ENCODE results near the gene CDK5RAP3.

Gene CDK5RAP3

DNA sequence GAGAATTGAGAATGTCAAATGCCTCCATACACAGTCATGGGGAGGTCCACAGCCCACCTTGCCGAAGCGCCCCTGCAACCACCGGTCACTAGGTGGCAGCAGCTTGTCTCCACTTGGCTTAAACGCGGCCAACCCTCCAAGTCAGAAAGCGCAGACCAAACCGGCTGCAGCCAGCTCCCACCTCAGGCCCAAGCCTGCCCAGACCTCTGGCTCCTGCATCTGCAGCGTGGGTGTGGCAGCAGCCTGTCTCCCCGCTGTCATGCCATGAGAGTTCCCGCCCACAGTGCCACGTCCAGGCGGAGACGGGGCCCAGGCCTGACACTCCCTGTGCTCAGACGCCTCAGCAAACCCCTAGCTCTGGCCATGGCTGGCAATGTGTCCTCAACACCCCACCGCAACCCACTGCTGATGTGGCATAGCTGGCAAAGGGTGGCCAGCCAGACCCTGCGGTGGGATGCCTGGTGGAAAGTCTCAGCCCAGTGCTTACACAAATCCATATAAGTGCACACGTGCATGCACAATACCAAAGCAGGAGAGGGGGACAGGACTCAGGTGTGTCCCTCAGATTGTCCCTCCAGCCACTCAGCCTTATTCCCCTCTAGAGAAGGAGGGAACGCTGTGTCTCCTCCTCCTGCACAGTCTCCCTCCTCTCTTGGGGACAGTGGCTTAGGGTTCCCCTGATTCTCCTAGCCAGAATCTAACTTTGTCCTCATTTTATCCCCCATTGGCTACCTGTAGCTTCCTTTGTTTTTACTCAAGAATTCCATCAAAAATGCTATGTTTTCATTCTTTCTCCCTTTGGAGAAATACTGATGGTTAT is 55.8 kb downstream of the CDK5RAP3 start:
- Mint-ChIP-seq H3K4me1 (peaks cover 44% of the 10 kb centered on the region), H3K9me3 (no peaks in the 10 kb centered on the region), H3K36me3 (ENCODE audit: low read depth) (no peaks in the 10 kb centered on the region), H3K27me3 (ENCODE audit: low read depth) (peaks cover 44% of the 10 kb centered on the region), H3K4me3 (peak overlapping the region; percentile 64 to 82 (median 82)), H3K27ac (peak overlapping the region in 1 of 3 experiments; percentile 63)
- TF ChIP-seq, protein P1, sequence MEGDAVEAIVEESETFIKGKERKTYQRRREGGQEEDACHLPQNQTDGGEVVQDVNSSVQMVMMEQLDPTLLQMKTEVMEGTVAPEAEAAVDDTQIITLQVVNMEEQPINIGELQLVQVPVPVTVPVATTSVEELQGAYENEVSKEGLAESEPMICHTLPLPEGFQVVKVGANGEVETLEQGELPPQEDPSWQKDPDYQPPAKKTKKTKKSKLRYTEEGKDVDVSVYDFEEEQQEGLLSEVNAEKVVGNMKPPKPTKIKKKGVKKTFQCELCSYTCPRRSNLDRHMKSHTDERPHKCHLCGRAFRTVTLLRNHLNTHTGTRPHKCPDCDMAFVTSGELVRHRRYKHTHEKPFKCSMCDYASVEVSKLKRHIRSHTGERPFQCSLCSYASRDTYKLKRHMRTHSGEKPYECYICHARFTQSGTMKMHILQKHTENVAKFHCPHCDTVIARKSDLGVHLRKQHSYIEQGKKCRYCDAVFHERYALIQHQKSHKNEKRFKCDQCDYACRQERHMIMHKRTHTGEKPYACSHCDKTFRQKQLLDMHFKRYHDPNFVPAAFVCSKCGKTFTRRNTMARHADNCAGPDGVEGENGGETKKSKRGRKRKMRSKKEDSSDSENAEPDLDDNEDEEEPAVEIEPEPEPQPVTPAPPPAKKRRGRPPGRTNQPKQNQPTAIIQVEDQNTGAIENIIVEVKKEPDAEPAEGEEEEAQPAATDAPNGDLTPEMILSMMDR (IDR thresholded peaks at IDR 0.05; ENCODE audit: unreplicated experiment in 3 of 3) = peak; percentile 85 to 90 (median 90)

DNA sequence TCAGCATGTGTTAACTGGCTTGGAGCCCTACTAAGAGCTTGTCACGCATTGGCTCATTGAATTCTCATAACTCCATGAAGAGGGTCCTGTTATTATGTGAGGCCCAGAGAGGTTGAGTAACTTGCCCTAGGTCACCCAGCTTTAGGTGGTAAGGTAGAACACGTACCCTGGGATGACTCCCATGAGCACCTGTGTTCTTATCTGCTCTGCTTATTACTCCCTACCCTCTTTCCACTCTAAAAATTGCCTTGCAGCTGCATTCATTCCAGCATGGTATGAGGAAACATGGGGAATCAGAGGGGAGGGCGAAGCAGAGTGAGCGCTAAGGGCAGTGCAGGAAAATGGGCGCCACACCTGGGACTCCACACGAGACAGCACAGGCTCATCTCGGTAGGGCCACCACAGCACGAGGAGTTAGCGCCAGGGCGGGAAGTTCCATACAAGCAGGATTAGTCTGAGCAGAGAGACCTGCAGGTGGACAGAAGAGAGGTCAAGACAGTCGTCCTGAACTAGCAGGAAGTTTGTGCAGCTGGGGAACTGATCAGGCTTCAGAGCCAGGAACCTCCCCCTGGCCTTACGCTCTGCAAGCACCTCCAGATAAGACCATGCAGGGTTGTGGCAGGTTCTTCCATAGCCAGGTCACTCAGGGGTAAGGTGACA is 56.5 kb downstream of the CDK5RAP3 start:
- no peaks in the 10 kb centered on the region for H3K36me3 Mint-ChIP-seq (ENCODE audit: low read depth)
- H3K27me3 Mint-ChIP-seq (ENCODE audit: low read depth) = peaks cover 36% of the 10 kb centered on the region
- TF ChIP-seq, protein P1 (IDR thresholded peaks at IDR 0.05; ENCODE audit: unreplicated experiment in 3 of 3) = no peak
- peaks cover 44% of the 10 kb centered on the region for H3K4me1 Mint-ChIP-seq
- H3K27ac Mint-ChIP-seq = no peak overlapping the region
- no peaks in the 10 kb centered on the region for H3K9me3 Mint-ChIP-seq
- no peak overlapping the region for H3K4me3 Mint-ChIP-seq

DNA sequence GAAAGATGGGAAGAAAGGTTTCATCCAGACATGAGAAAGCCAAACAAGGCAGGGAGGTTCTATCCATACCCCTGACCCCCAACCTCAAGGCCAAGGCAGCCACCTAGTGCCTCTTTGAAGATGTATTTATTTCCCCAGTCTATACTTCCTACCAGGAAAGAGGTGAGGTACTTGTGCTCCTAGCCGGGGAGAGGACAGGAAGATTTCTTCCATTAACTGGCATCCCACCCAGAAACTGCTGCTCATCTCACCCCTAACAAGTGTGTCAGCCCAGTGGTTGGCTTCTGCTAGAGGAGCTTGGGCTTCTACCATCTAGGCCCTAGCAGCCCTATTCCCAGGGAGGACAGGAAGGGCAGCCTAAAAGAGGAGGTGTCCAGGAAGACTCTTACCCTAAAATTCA is 57.8 kb downstream of the CDK5RAP3 start:
- Mint-ChIP-seq H3K27me3 (ENCODE audit: low read depth) (peaks cover 27% of the 10 kb centered on the region), H3K4me3 (no peak overlapping the region), H3K9me3 (no peaks in the 10 kb centered on the region), H3K4me1 (peaks cover 40% of the 10 kb centered on the region), H3K27ac (no peak overlapping the region), H3K36me3 (ENCODE audit: low read depth) (no peaks in the 10 kb centered on the region)
- TF ChIP-seq, protein P1 (IDR thresholded peaks at IDR 0.05; ENCODE audit: unreplicated experiment in 3 of 3) = no peak

DNA sequence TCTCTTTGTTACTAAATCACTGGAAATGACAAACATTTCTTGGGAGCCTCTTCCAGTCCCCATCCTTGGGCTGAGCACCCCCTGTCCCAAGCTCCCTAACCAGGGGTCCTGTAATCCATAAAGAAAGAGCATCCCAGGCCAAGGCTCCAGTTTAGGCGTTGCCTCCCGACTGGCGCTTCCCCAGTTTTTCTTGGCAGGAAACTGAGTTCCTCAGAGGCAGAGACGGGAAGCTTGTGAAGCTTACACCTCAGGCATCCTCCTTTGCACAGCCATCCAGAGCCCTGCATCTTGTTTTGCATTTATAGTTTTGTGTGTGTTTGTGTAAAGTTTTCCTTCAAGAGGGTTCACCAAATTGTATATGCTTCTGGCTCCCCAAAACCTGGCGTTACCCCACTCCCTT is 59.6 kb downstream of the CDK5RAP3 start:
- H3K9me3 Mint-ChIP-seq = no peaks in the 10 kb centered on the region

More for the DNA sequence above, 59.6 kb downstream of the CDK5RAP3 start:
- TF ChIP-seq, protein P1 (IDR thresholded peaks at IDR 0.05; ENCODE audit: unreplicated experiment in 3 of 3) = no peak
- Mint-ChIP-seq H3K4me1 (peaks cover 25% of the 10 kb centered on the region), H3K27me3 (ENCODE audit: low read depth) (peaks cover 12% of the 10 kb centered on the region), H3K4me3 (no peak overlapping the region), H3K27ac (peak overlapping the region in 2 of 3 experiments; percentile 38 to 70), H3K36me3 (ENCODE audit: low read depth) (no peaks in the 10 kb centered on the region)

Data from nephron (organoid).